ENCODE data around the gene HOXC9. TPM values are rescaled to one million over a fixed set of nuclear protein-coding genes. Genes with fewer than 3 reads are reported as not detected.
A peak's percentile ranks its signal among the peaks of the same experiment; 100 is the strongest.

The HOXC9 gene
- total RNA-seq, 1 experiment from 2014 or later: not detected

DNA sequence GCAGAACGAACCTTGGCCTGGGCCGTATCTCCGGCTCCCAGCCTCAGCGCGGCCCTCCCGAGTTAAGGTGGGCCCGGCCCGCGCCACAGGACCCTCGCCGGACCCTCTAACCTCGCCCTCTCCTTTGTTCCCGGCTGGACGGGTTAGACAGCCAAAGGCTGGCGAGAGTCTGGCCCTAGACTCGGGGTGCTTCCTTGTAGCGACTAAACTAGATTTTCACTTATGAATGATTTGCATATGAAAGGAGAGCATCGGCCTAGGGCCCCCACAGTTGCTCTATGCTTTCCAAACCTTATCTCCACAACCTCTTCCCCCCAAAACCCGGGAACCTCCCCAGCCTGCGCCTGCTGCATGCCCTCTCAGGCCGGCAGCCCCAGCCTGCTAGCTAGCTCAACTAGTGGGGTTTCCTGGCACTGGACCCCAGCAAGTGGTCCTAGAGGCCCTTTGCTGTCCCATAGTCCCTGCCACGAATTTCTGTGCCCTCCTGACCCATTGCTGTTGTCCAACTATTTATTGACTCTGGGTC is 34.9 kb downstream of the HOXC9 start:
- Histone ChIP-seq H4K20me1 (ENCODE audit: control insufficient read depth, insufficient read depth, insufficient read length) (no peaks in the 10 kb centered on the region), H4K5ac (ENCODE audit: insufficient read length, low read depth, low read length) (no peak overlapping the region), H3K9me3 (ENCODE audit: control insufficient read depth, low read depth, low read length) (no peaks in the 10 kb centered on the region), H3K27ac (ENCODE audit: insufficient read length, low read depth, low read length) (no peak overlapping the region), H3T11ph (ENCODE audit: low read length) (no peak overlapping the region), H3K14ac (ENCODE audit: insufficient read depth, low read length) (no peak overlapping the region), H3K9ac (ENCODE audit: extremely low read depth, insufficient read length, low read length) (no peak overlapping the region), H3K18ac (ENCODE audit: insufficient read length, low read depth, low read length) (no peak overlapping the region), H3K79me1 (ENCODE audit: insufficient read depth, low read depth, low read length, poor library complexity, severe bottlenecking) (no peaks in the 10 kb centered on the region), H2BK15ac (ENCODE audit: low read depth, low read length) (no peak overlapping the region), H2AFZ (ENCODE audit: low read length) (no peak overlapping the region), H3K4me1 (ENCODE audit: insufficient read depth, low read length) (no peaks in the 10 kb centered on the region), H3K79me2 (ENCODE audit: insufficient read depth, low read length) (no peaks in the 10 kb centered on the region), H3K27me3 (ENCODE audit: insufficient read depth, low read length) (peaks cover 98% of the 10 kb centered on the region), H2BK12ac (ENCODE audit: insufficient read length, low read depth, low read length) (no peak overlapping the region), H3K4ac (ENCODE audit: low read depth, low read length) (no peak overlapping the region), H2AK5ac (ENCODE audit: insufficient read length, low read length) (no peak overlapping the region), H2BK120ac (ENCODE audit: low read depth, low read length, poor library complexity, severe bottlenecking) (no peak overlapping the region), H3K4me2 (ENCODE audit: insufficient read depth, insufficient read length, low read length) (no peak overlapping the region), H2BK5ac (ENCODE audit: insufficient read length, low read length) (no peak overlapping the region), H3K56ac (ENCODE audit: insufficient read length, low read depth, low read length) (no peak overlapping the region), H3K23ac (ENCODE audit: insufficient read length, low read depth, low read length) (no peak overlapping the region), H2BK20ac (ENCODE audit: low read depth, low read length, poor library complexity, severe bottlenecking) (no peak overlapping the region), H4K8ac (replicated peaks; ENCODE audit: insufficient read length, low read depth, low read length) (no peak overlapping the region), H4K91ac (ENCODE audit: insufficient read length, low read depth, low read length) (no peak overlapping the region), H3K23me2 (ENCODE audit: insufficient read length, low read depth, low read length, poor library complexity, severe bottlenecking) (no peaks in the 10 kb centered on the region)
- peak overlapping the region in 1 of 2 experiments; percentile 54; a peak in 1 of 5 replicates for H3K4me3 Mint-ChIP-seq
- H3K27me3 Mint-ChIP-seq (ENCODE audit: low read depth): peaks cover 99% of the 10 kb centered on the region
- H3K27ac Mint-ChIP-seq: no peak overlapping the region
- H3K9me3 Mint-ChIP-seq: peaks cover 3 to 9% of the 10 kb centered on the region in 2 experiments; a peak in 3 of 5 replicates
- H3K36me3 Mint-ChIP-seq (ENCODE audit: insufficient read depth in 1 of 3, low read depth in 3 of 3): peaks cover 0 to 7% (median 0%) of the 10 kb centered on the region in 3 experiments; a peak in 2 of 7 replicates
- no peak for DNase-seq
- peaks cover 9 to 21% of the 10 kb centered on the region in 2 experiments for H3K4me1 Mint-ChIP-seq
- TF ChIP-seq, protein P1, sequence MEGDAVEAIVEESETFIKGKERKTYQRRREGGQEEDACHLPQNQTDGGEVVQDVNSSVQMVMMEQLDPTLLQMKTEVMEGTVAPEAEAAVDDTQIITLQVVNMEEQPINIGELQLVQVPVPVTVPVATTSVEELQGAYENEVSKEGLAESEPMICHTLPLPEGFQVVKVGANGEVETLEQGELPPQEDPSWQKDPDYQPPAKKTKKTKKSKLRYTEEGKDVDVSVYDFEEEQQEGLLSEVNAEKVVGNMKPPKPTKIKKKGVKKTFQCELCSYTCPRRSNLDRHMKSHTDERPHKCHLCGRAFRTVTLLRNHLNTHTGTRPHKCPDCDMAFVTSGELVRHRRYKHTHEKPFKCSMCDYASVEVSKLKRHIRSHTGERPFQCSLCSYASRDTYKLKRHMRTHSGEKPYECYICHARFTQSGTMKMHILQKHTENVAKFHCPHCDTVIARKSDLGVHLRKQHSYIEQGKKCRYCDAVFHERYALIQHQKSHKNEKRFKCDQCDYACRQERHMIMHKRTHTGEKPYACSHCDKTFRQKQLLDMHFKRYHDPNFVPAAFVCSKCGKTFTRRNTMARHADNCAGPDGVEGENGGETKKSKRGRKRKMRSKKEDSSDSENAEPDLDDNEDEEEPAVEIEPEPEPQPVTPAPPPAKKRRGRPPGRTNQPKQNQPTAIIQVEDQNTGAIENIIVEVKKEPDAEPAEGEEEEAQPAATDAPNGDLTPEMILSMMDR (conservative IDR thresholded peaks at IDR 0.05): no peak
- WGBS (ENCODE audit: extremely low coverage, insufficient read length, low lambda C conversion rate): no CpG with 5 or more reads among the region's 22 CpGs
